CD4-positive, alpha-beta T cell (primary cell): Measurements from ENCODE around the gene TSSK2. TPM values are rescaled to one million over a fixed set of nuclear protein-coding genes. Genes with fewer than 3 reads are reported as not detected.

Experiments used
- ATAC-seq: fragments of 200-7000 bp; cut with Tn5 transposase; one replicate; pipeline ENCODE4 v1.10.0; 2022; ENCODE audit warnings: mild to moderate bottlenecking; ENCODE audit not compliant: poor library complexity
- CTCF ChIA-PET: fragments of 350-600 bp; sonication (Branson Sonifier 250); formaldehyde crosslinking; loops from one replicate; lab custom pipeline; 2021; ENCODE audit warnings: antibody characterized with exemption, inconsistent platforms; lab: Charles Lee
- POLR2A ChIA-PET: fragments of 350-600 bp; sonication (Branson Sonifier 250); formaldehyde crosslinking; loops from one replicate; lab custom pipeline; 2021; ENCODE audit warnings: antibody characterized with exemption, inconsistent platforms; lab: Charles Lee
- DNase-seq, 14 experiments: peaks; one replicate each; pipeline ENCODE4 v3.0.0-alpha.2; 2013 to 2020; ENCODE audit warnings: mixed read lengths in 2 of 14
- H3K27ac ChIP-seq, 2 donors: one replicate each; pipeline versions ENCODE4 v1.5.1 to v1.7.0; 2013; ENCODE audit warnings: low read length in 2 of 2, low read depth in 1 of 2, mild to moderate bottlenecking in 1 of 2
- H3K27me3 ChIP-seq, 2 experiments: 1 replicate in 1 of 2; 2 replicates in 1 of 2; pipeline versions ENCODE4 v1.6.1 to v1.7.0; 2013; ENCODE audit warnings: low read length in 2 of 2, control low read depth in 1 of 2, mild to moderate bottlenecking in 1 of 2, moderate library complexity in 1 of 2; ENCODE audit not compliant: insufficient read depth in 2 of 2, control insufficient read depth in 1 of 2
- H3K36me3 ChIP-seq: one replicate; pipeline ENCODE4 v1.6.1; 2013; ENCODE audit warnings: low read length, control low read depth; ENCODE audit not compliant: insufficient read depth
- H3K4me1 ChIP-seq: one replicate; pipeline ENCODE4 v1.6.1; 2013; ENCODE audit warnings: low read length, control low read depth; ENCODE audit not compliant: insufficient read depth
- H3K4me3 ChIP-seq: one replicate; pipeline ENCODE4 v1.5.1; 2013; ENCODE audit warnings: mild to moderate bottlenecking, low read length, moderate library complexity
- H3K9me3 ChIP-seq, 2 experiments: 1 replicate in 1 of 2; 2 replicates in 1 of 2; pipeline versions ENCODE4 v1.6.1 to v1.7.0; 2013; ENCODE audit warnings: low read length in 2 of 2, mild to moderate bottlenecking in 2 of 2, control low read depth in 1 of 2, moderate library complexity in 1 of 2; ENCODE audit not compliant: control insufficient read depth in 1 of 2, insufficient read depth in 1 of 2
- H3K27ac Mint-ChIP-seq: one replicate; pipeline ENCODE4 v1.8.0; 2020; ENCODE audit warnings: mixed read lengths
- H3K27me3 Mint-ChIP-seq: one replicate; pipeline ENCODE4 v1.8.0; 2021; ENCODE audit warnings: mixed read lengths
- H3K36me3 Mint-ChIP-seq: one replicate; pipeline ENCODE4 v1.8.0; 2021; ENCODE audit warnings: low read depth, mixed read lengths
- H3K4me1 Mint-ChIP-seq: one replicate; pipeline ENCODE4 v1.8.0; 2021; ENCODE audit warnings: low read depth, mixed read lengths
- H3K4me3 Mint-ChIP-seq: one replicate; pipeline ENCODE4 v1.8.0; 2020; ENCODE audit warnings: mild to moderate bottlenecking, mixed read lengths
- H3K9me3 Mint-ChIP-seq: one replicate; pipeline ENCODE4 v1.8.0; 2020; ENCODE audit warnings: mixed read lengths
- intact Hi-C, 2 experiments: fragments of 100-400 bp; cut with DNase I in 1 of 2; cut with micrococcal nuclease in 1 of 2; formaldehyde crosslinking; loops; one replicate each; pipeline versions ENCODE4 v1.15.1 to v1.9.0; 2023 to 2025; cut with DNase I, micrococcal nuclease
- total RNA-seq, 174 experiments: library from RNA in 2 of 174; stranded (reverse) in 2 of 174; gene quantifications; one replicate each; pipeline ENCODE4 v1.2.3 and lab custom pipeline; 2021 to 2026
- TF ChIP-seq, protein P1 (sequence below): fragments of 200-600 bp; IDR thresholded peaks from one replicate; pipeline ENCODE4 v1.8.0; 2022; ENCODE audit warnings: antibody characterized with exemption, mild to moderate bottlenecking

The TSSK2 gene
- total RNA-seq, 2 experiments from 2014 or later = 0.31 TPM; not detected in 1

- peak; percentile 45 for ATAC-seq
- no peaks in the 10 kb centered on the region for H3K27me3 ChIP-seq
- H3K9me3 Mint-ChIP-seq = no peaks in the 10 kb centered on the region
- peaks cover 22% of the 10 kb centered on the region for H3K36me3 Mint-ChIP-seq
- peak overlapping the region; percentile 86 for H3K27ac Mint-ChIP-seq
- TF ChIP-seq, protein P1, sequence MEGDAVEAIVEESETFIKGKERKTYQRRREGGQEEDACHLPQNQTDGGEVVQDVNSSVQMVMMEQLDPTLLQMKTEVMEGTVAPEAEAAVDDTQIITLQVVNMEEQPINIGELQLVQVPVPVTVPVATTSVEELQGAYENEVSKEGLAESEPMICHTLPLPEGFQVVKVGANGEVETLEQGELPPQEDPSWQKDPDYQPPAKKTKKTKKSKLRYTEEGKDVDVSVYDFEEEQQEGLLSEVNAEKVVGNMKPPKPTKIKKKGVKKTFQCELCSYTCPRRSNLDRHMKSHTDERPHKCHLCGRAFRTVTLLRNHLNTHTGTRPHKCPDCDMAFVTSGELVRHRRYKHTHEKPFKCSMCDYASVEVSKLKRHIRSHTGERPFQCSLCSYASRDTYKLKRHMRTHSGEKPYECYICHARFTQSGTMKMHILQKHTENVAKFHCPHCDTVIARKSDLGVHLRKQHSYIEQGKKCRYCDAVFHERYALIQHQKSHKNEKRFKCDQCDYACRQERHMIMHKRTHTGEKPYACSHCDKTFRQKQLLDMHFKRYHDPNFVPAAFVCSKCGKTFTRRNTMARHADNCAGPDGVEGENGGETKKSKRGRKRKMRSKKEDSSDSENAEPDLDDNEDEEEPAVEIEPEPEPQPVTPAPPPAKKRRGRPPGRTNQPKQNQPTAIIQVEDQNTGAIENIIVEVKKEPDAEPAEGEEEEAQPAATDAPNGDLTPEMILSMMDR = peak; percentile 67
- peaks cover 49% of the 10 kb centered on the region for H3K4me1 ChIP-seq
- peaks cover 3% of the 10 kb centered on the region for H3K36me3 ChIP-seq
- H3K4me3 Mint-ChIP-seq = peak overlapping the region; percentile 66
- no peaks in the 10 kb centered on the region for H3K27me3 Mint-ChIP-seq
- peak; percentile 27 to 78 (median 60) for DNase-seq
- ChIA-PET CTCF (interaction anchor here (1.0 kb wide), 1 partner anchor 9 kb away, joined by 4 read pairs; no protein-coding TSS in a partner anchor), POLR2A (interaction anchor here (1.0 to 3.5 kb wide), 2 partner anchors 16 to 46 kb away, joined by 3 to 21 read pairs; partner anchors contain the start of gene DGCR2)
- H3K4me1 Mint-ChIP-seq = peaks cover 76% of the 10 kb centered on the region
- no peaks in the 10 kb centered on the region for H3K9me3 ChIP-seq
- no peak overlapping the region for H3K27ac ChIP-seq
- intact Hi-C loops = loop anchor here (1.0 to 10.0 kb wide), 6 partner anchors 38 to 529 kb away; partner anchors contain the start of genes ESS2 (in 2 of the 2), SLC25A1 (in 2 of the 2) and C22orf39 (in 1 of the 2)
- no peak overlapping the region for H3K4me3 ChIP-seq
Observed at GRCh38 chr22:19105867-19106802, 25.0 kb upstream of the TSSK2 start.

DNA sequence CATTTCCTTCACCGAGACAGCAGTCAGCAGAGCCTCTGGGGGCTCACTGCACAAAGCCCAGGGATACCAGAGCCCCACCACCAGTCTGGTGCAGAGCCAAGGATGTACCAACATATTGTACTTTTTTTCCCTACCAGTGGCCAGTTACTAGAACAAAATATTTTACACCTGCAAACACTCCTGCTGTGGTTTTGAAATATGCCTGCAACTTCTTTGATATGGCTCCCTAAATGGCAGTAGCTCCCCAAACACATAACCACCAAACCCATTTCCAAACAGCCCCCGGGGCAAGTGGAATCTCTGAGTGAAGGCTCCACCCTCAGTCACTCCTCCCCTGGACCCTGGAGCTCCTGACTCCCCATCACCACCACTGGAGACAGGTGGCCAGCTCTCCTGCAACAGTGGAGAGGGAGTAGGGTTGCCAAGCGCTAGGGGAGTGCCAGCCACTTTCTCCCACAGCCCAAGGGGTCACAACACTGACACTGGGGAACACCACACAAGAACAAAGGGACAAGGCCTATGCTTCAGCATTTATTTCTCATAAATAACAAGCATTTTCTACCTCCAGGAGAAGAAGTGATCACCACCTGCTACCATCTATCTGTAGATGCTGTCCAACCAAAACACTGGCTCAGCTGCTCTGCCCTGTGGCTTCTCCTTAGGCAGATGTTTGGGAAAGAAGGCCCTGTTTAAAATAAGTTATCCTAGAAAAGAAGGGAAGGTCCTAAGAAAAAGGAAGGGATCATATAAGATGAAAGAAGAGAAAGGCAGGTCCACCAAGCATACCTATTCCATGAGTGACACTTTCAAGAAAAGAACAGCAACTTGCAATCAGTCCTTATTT lies 24.0 kb upstream of the TSSK2 start:
- no peak for ATAC-seq
- no peak for DNase-seq
- H3K27me3 ChIP-seq = no peaks in the 10 kb centered on the region
- H3K4me1 ChIP-seq = peaks cover 54% of the 10 kb centered on the region
- H3K27ac ChIP-seq = no peak overlapping the region
- no peaks in the 10 kb centered on the region for H3K9me3 Mint-ChIP-seq
- intact Hi-C loops = loop anchor here (1.0 to 10.0 kb wide), 6 partner anchors 37 to 528 kb away; partner anchors contain the start of genes ESS2 (in 2 of the 2), SLC25A1 (in 2 of the 2) and C22orf39 (in 1 of the 2)
- CTCF ChIA-PET = interaction anchor here (1.0 to 1.3 kb wide), 2 partner anchors 8 to 38 kb away, joined by 4 to 5 read pairs; partner anchors contain the start of gene ESS2
- H3K4me1 Mint-ChIP-seq = peaks cover 77% of the 10 kb centered on the region
- peak overlapping the region; percentile 50 for H3K4me3 Mint-ChIP-seq
- TF ChIP-seq, protein P1 = no peak
- no peaks in the 10 kb centered on the region for H3K27me3 Mint-ChIP-seq
- H3K36me3 ChIP-seq = peaks cover 3% of the 10 kb centered on the region
- H3K9me3 ChIP-seq = no peaks in the 10 kb centered on the region
- no peak overlapping the region for H3K4me3 ChIP-seq
- POLR2A ChIA-PET = interaction anchor here (1.0 to 3.5 kb wide), 3 partner anchors 15 to 45 kb away, joined by 3 to 21 read pairs (median 8); partner anchors contain the start of genes DGCR2 and ESS2
- H3K36me3 Mint-ChIP-seq = peaks cover 18% of the 10 kb centered on the region
- H3K27ac Mint-ChIP-seq = peak overlapping the region; percentile 86

GRCh38 chr22:19107730-19108074 lies 23.4 kb upstream of the TSSK2 start:
- POLR2A ChIA-PET = interaction anchor here (1.2 to 3.5 kb wide), 3 partner anchors 14 to 36 kb away, joined by 3 to 21 read pairs (median 8); partner anchors contain the start of genes DGCR2 and ESS2
- TF ChIP-seq, protein P1 = no peak
- ATAC-seq (no peak), DNase-seq (no peak)
- Mint-ChIP-seq H3K4me1 (peaks cover 79% of the 10 kb centered on the region), H3K27ac (peak overlapping the region; percentile 86), H3K27me3 (no peaks in the 10 kb centered on the region), H3K36me3 (peaks cover 16% of the 10 kb centered on the region), H3K4me3 (no peak overlapping the region), H3K9me3 (no peaks in the 10 kb centered on the region)
- CTCF ChIA-PET = interaction anchor here (1.0 to 1.3 kb wide), 2 partner anchors 15 to 37 kb away, joined by 4 to 5 read pairs; partner anchors contain the start of gene ESS2
- intact Hi-C loops = loop anchor here (2.0 to 10.0 kb wide), 5 partner anchors 15 to 527 kb away; partner anchors contain the start of genes SLC25A1 (in 2 of the 2), C22orf39 (in 1 of the 2) and ESS2 (in 1 of the 2)
- Histone ChIP-seq H3K27me3 (no peaks in the 10 kb centered on the region), H3K27ac (no peak overlapping the region), H3K9me3 (no peaks in the 10 kb centered on the region), H3K4me1 (peaks cover 59% of the 10 kb centered on the region), H3K4me3 (no peak overlapping the region), H3K36me3 (peaks cover 6% of the 10 kb centered on the region)
